Adrenal gland (tissue), 12 donors: Measurements from ENCODE around the gene EFNA5. TPM values are rescaled to one million over a fixed set of nuclear protein-coding genes. Genes with fewer than 3 reads are reported as not detected.

Experiments used
- DNase-seq, 7 donors: peaks; one replicate each; pipeline ENCODE4 v3.0.0-alpha.2; 2019 to 2020
- H3K27ac ChIP-seq, 5 donors: fragments of 200-600 bp; sonication (generic) in 4 of 5; 1 replicate in 3 of 5; 2 replicates in 2 of 5; pipeline versions ENCODE4 v1.5.1 to v1.8.0; 2016 to 2020; ENCODE audit warnings: mild to moderate bottlenecking in 1 of 5
- H3K27me3 ChIP-seq: fragments of 200-600 bp; 2 replicates; pipeline ENCODE4 v1.8.0; 2021
- H3K36me3 ChIP-seq, 2 donors: fragments of 200-600 bp; replicated peaks in 1 of 2; 1 replicate in 1 of 2; 2 replicates in 1 of 2; pipeline versions ENCODE4 v1.5.1 to v1.8.0; 2018 to 2022
- H3K4me1 ChIP-seq, 2 donors: fragments of 200-600 bp; replicated peaks in 1 of 2; 1 replicate in 1 of 2; 2 replicates in 1 of 2; pipeline versions ENCODE4 v1.5.1 to v1.8.0; 2018 to 2021
- H3K4me3 ChIP-seq, 4 donors: fragments of 200-600 bp; sonication (generic) in 3 of 4; one replicate each; pipeline ENCODE4 v1.5.1; 2016 to 2018
- H3K9me3 ChIP-seq, 3 donors: fragments of 200-600 bp; sonication (generic) in 1 of 3; replicated peaks in 1 of 3; 1 replicate in 2 of 3; 2 replicates in 1 of 3; pipeline versions ENCODE4 v1.5.1 to v1.8.0; 2016 to 2021
- CTCF ChIP-seq, 6 experiments: fragments of 450-650 bp in 4 of 6; fragments of 200-600 bp in 2 of 6; sonication (generic) in 1 of 6; IDR thresholded peaks; 1 replicate in 5 of 6; 2 replicates in 1 of 6; pipeline versions ENCODE4 v1.5.1 to v1.8.0; 2016 to 2021; ENCODE audit warnings: antibody characterized with exemption in 6 of 6, mild to moderate bottlenecking in 2 of 6, moderate library complexity in 1 of 6
- POLR2A ChIP-seq, 2 donors: fragments of 450-650 bp; IDR thresholded peaks; one replicate each; pipeline ENCODE4 v1.6.1; 2017; ENCODE audit warnings: antibody characterized with exemption in 2 of 2, mild to moderate bottlenecking in 2 of 2, moderate library complexity in 1 of 2
- WGBS, 4 donors: extraction: QIAGEN DNeasy Blood & Tissue Kit in 2 of 4; methylation state at CpG; one replicate each; pipeline versions ENCODE4 v1.1.5 to v1.1.7; 2013 to 2017; 5-methylcytosine and 5-hydroxymethylcytosine counted together
- intact Hi-C, 2 donors: fragments of 100-400 bp; cut with DNase I; formaldehyde crosslinking; loops; one replicate each; pipeline versions ENCODE4 v1.14.1 to v1.15.0; 2022 to 2023
- polyA plus RNA-seq, 3 donors: library from polyadenylated mRNA; stranded (reverse); fragments of 200-250 nt in 2 of 3; fragments of 350-450 nt in 1 of 3; fragmentation: Illumina TruSeq in 1 of 3; extraction: RNeasy Lipid Tissue Mini Kit (QIAGEN cat#74804) in 1 of 3; gene quantifications; one replicate each; pipeline ENCODE4 v1.2.3, GENCODE V29; 2013 to 2014
- total RNA-seq, 9 donors: library from RNA; depleted of rRNA in 4 of 9; stranded (reverse); fragments of >200 nt in 4 of 9; fragments of 120-200 nt in 1 of 9; fragmentation: NEBNext Ultra II Directional in 1 of 9; extraction: Animal tissue kit (Norgen Biotek cat#: 25700) in 1 of 9; gene quantifications; one replicate each; pipeline versions ENCODE4 v1.1.0 to v1.2.4, GENCODE V29; 2013 to 2023
- donor health status: healthy with polysubstance abuse.
- donor health status: Bipolar disorder and iron deficiency.
- donor health status: DM: yes; HTN: yes; CAD: no.
- donor health status: DM: no; HTN: no; CAD: no.
- donor health status: DM: no; HTN: no; CAD: no.
- donor health status: DM: yes; HTN: yes; CAD: no.

The EFNA5 gene
- total and polyA plus RNA-seq, 12 donors, result 0.06 to 11.8 (median 1.6) TPM

- no peaks in the 10 kb centered on the region for H3K4me1 ChIP-seq
- DNase-seq, result no peak
Observed at GRCh38 chr5:107450531-107450930, 220.2 kb downstream of the EFNA5 start.

GRCh38 chr5:107449369-107449768 is 221.4 kb downstream of the EFNA5 start:
- Histone ChIP-seq H3K4me1 (no peaks in the 10 kb centered on the region), H3K27ac (no peak overlapping the region), H3K27me3 (no peaks in the 10 kb centered on the region), H3K9me3 (no peaks in the 10 kb centered on the region), H3K36me3 (no peaks in the 10 kb centered on the region), H3K4me3 (no peak overlapping the region)
- TF ChIP-seq POLR2A (IDR thresholded peaks at IDR 0.05), result no peak
- TF ChIP-seq CTCF (IDR thresholded peaks at IDR 0.05), result no peak
- no peak for DNase-seq
- 88 to 95% (median 89%) methylated on average over 3 of the region's 3 CpGs for WGBS, 4 donors
- intact Hi-C loops, result no loop called here

More at GRCh38 chr5:107450531-107450930, 220.2 kb downstream of the EFNA5 start:
- Histone ChIP-seq H3K27me3 (no peaks in the 10 kb centered on the region), H3K9me3 (no peaks in the 10 kb centered on the region), H3K27ac (no peak overlapping the region), H3K4me3 (no peak overlapping the region), H3K36me3 (no peaks in the 10 kb centered on the region)
- TF ChIP-seq POLR2A (IDR thresholded peaks at IDR 0.05) (no peak), CTCF (IDR thresholded peaks at IDR 0.05) (no peak)
- 70 to 87% (median 82%) methylated on average over 3 of the region's 3 CpGs for WGBS, 4 donors
- intact Hi-C loops, result no loop called here

- TF ChIP-seq POLR2A (IDR thresholded peaks at IDR 0.05), result no peak
- no peak for TF ChIP-seq CTCF (IDR thresholded peaks at IDR 0.05)
- intact Hi-C loops, result no loop called here
- H3K27ac ChIP-seq, result no peak overlapping the region
- no peak for DNase-seq
- no peaks in the 10 kb centered on the region for H3K9me3 ChIP-seq
- H3K4me1 ChIP-seq, result no peaks in the 10 kb centered on the region
- no peaks in the 10 kb centered on the region for H3K27me3 ChIP-seq
- no peaks in the 10 kb centered on the region for H3K36me3 ChIP-seq
- H3K4me3 ChIP-seq, result no peak overlapping the region
- 74 to 85% (median 83%) methylated on average over 2 to 6 of the region's 6 CpGs for WGBS, 4 donors
Observed at GRCh38 chr5:107447587-107447986, 223.2 kb downstream of the EFNA5 start.

GRCh38 chr5:107446972-107447371 is 223.8 kb downstream of the EFNA5 start:
- intact Hi-C loops, result no loop called here
- WGBS, 4 donors, result 82 to 94% (median 86%) methylated on average over 3 of the region's 3 CpGs
- H3K4me1 ChIP-seq, result no peaks in the 10 kb centered on the region
- no peak overlapping the region for H3K27ac ChIP-seq
- no peak for DNase-seq
- no peaks in the 10 kb centered on the region for H3K9me3 ChIP-seq
- no peaks in the 10 kb centered on the region for H3K36me3 ChIP-seq
- no peak for TF ChIP-seq POLR2A (IDR thresholded peaks at IDR 0.05)
- no peak for TF ChIP-seq CTCF (IDR thresholded peaks at IDR 0.05)
- H3K4me3 ChIP-seq, result no peak overlapping the region
- no peaks in the 10 kb centered on the region for H3K27me3 ChIP-seq
